Measurements from ENCODE around the gene LPCAT2. TPM values are rescaled to one million over a fixed set of nuclear protein-coding genes. Genes with fewer than 3 reads are reported as not detected.

The LPCAT2 gene
- total RNA-seq, 2 donors from 2014 or later, result 6.4 to 6.8 TPM

DNA sequence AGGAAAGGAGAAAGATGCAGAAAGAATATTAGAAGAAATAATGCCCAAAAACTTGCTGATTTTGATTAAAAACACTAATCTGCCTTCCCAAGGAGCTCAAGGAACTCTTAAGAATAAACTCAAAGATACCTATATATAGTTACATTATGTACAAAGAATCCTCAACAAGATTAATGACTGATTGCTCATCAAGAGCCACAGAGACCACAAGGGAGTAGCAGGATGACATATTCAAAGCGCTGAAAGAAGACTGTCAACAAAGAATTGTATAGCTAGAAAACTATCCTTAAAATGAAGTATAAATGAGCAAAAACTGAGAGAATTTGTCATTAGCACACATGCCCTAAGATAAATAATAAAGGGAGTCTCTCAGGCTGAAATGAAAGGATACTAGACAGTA lies 6.2 kb downstream of the LPCAT2 start:
- Mint-ChIP-seq H3K36me3 (ENCODE audit: low read depth) (peaks cover 23% of the 10 kb centered on the region), H3K27ac (no peak overlapping the region), H3K4me1 (no peaks in the 10 kb centered on the region), H3K27me3 (ENCODE audit: insufficient read depth) (no peaks in the 10 kb centered on the region), H3K4me3 (no peak overlapping the region), H3K9me3 (peaks cover 34% of the 10 kb centered on the region)
- Histone ChIP-seq H3K36me3 (ENCODE audit: control insufficient read depth, insufficient read depth, low read length) (no peaks in the 10 kb centered on the region), H3K4me3 (ENCODE audit: low read length) (no peak overlapping the region), H3K9me3 (ENCODE audit: control insufficient read depth, low read length) (peaks cover 28% of the 10 kb centered on the region), H3K9ac (ENCODE audit: extremely low read depth, low read length, poor library complexity, severe bottlenecking) (no peak overlapping the region), H3K27ac (ENCODE audit: low read depth, low read length) (no peak overlapping the region), H3K4me1 (ENCODE audit: control insufficient read depth, insufficient read depth, low read length) (no peaks in the 10 kb centered on the region), H3K27me3 (ENCODE audit: control insufficient read depth, insufficient read depth, low read length, poor library complexity, severe bottlenecking) (no peaks in the 10 kb centered on the region)
- 86 to 100% methylated on average over 1 of the region's 1 CpG for WGBS, 2 experiments (ENCODE audit: insufficient coverage in 1 of 2, insufficient read length in 1 of 2)
- DNase-seq, result no peak
- TF ChIP-seq, protein P1, sequence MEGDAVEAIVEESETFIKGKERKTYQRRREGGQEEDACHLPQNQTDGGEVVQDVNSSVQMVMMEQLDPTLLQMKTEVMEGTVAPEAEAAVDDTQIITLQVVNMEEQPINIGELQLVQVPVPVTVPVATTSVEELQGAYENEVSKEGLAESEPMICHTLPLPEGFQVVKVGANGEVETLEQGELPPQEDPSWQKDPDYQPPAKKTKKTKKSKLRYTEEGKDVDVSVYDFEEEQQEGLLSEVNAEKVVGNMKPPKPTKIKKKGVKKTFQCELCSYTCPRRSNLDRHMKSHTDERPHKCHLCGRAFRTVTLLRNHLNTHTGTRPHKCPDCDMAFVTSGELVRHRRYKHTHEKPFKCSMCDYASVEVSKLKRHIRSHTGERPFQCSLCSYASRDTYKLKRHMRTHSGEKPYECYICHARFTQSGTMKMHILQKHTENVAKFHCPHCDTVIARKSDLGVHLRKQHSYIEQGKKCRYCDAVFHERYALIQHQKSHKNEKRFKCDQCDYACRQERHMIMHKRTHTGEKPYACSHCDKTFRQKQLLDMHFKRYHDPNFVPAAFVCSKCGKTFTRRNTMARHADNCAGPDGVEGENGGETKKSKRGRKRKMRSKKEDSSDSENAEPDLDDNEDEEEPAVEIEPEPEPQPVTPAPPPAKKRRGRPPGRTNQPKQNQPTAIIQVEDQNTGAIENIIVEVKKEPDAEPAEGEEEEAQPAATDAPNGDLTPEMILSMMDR (conservative IDR thresholded peaks at IDR 0.05), result no peak

DNA sequence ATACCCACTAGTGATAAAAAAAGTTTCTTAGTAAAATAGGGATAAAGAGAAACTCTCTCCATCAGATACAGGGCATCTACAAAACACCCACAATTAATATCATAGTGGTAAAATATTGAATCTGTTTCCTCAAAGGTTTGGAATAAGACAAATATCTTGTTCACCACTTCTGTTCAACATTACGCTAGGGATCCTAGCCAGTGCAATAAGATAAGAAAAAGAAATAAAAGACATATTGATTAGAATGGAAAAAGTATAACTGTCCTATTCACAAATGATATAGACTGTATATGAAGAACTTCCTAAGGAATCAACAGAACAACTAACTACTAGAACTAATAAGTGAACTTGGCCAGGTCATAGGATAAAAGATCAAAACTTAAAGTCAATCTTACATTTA lies 12.9 kb downstream of the LPCAT2 start:
- H3K4me1 Mint-ChIP-seq, result no peaks in the 10 kb centered on the region
- Histone ChIP-seq H3K9ac (ENCODE audit: extremely low read depth, low read length, poor library complexity, severe bottlenecking) (no peak overlapping the region), H3K27ac (ENCODE audit: low read depth, low read length) (no peak overlapping the region), H3K9me3 (ENCODE audit: control insufficient read depth, low read length) (peaks cover 19% of the 10 kb centered on the region), H3K36me3 (ENCODE audit: control insufficient read depth, insufficient read depth, low read length) (no peaks in the 10 kb centered on the region), H3K4me3 (ENCODE audit: low read length) (no peak overlapping the region), H3K27me3 (ENCODE audit: control insufficient read depth, insufficient read depth, low read length, poor library complexity, severe bottlenecking) (no peaks in the 10 kb centered on the region), H3K4me1 (ENCODE audit: control insufficient read depth, insufficient read depth, low read length) (no peaks in the 10 kb centered on the region)
- peaks cover 19% of the 10 kb centered on the region for H3K9me3 Mint-ChIP-seq
- no peak for DNase-seq
- peaks cover 3% of the 10 kb centered on the region for H3K36me3 Mint-ChIP-seq (ENCODE audit: low read depth)
- no CpG with 5 or more reads among the region's 1 CpG for WGBS, 2 experiments (ENCODE audit: insufficient coverage in 1 of 2, insufficient read length in 1 of 2)
- no peak overlapping the region for H3K27ac Mint-ChIP-seq
- no peaks in the 10 kb centered on the region for H3K27me3 Mint-ChIP-seq (ENCODE audit: insufficient read depth)
- no peak overlapping the region for H3K4me3 Mint-ChIP-seq
- TF ChIP-seq, protein P1 (conservative IDR thresholded peaks at IDR 0.05), result no peak

DNA sequence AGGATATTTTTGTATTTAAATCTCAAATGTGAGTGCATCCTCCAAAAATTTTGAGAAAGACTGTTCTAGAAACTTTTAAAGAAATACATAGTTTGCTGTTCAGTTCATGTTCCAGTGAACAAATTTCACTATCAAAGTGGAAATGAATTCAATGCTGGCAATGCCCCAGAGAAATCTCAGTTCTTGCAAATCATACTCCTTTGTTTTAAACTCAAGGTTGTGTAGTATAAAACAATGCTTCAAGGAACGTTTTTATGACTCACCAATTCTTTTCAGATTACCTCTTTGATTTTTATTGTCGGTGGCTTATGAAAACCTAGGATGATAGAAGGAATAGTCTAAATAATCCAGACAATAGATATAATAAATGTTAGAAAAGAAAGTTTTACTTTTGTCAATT lies 17.6 kb downstream of the LPCAT2 start:
- Mint-ChIP-seq H3K9me3 (peaks cover 10% of the 10 kb centered on the region), H3K27me3 (ENCODE audit: insufficient read depth) (no peaks in the 10 kb centered on the region), H3K4me1 (no peaks in the 10 kb centered on the region), H3K4me3 (no peak overlapping the region), H3K27ac (no peak overlapping the region), H3K36me3 (ENCODE audit: low read depth) (no peaks in the 10 kb centered on the region)
- TF ChIP-seq, protein P1 (conservative IDR thresholded peaks at IDR 0.05), result no peak
- Histone ChIP-seq H3K27me3 (ENCODE audit: control insufficient read depth, insufficient read depth, low read length, poor library complexity, severe bottlenecking) (no peaks in the 10 kb centered on the region), H3K9ac (ENCODE audit: extremely low read depth, low read length, poor library complexity, severe bottlenecking) (no peak overlapping the region), H3K9me3 (ENCODE audit: control insufficient read depth, low read length) (peaks cover 12% of the 10 kb centered on the region), H3K4me3 (ENCODE audit: low read length) (no peak overlapping the region), H3K4me1 (ENCODE audit: control insufficient read depth, insufficient read depth, low read length) (no peaks in the 10 kb centered on the region), H3K36me3 (ENCODE audit: control insufficient read depth, insufficient read depth, low read length) (no peaks in the 10 kb centered on the region), H3K27ac (ENCODE audit: low read depth, low read length) (no peak overlapping the region)
- WGBS, 2 experiments (ENCODE audit: insufficient coverage in 1 of 2, insufficient read length in 1 of 2), result 50% methylated on average over 1 of the region's 2 CpGs; no CpG with 5 or more reads in 1 of the 2 experiments
- no peak for DNase-seq
